GM18505 (cell line): Measurements from ENCODE around the gene WNT8B.

Source experiments
- ATAC-seq: cut with Tn5 transposase; IDR thresholded peaks from one replicate; pipeline ENCODE4 v1.9.1; 2021; ENCODE audit not compliant: unreplicated experiment
- POLR2A ChIP-seq: IDR thresholded peaks from 4 replicates; pipeline ENCODE4 v1.6.1; 2011; ENCODE audit warnings: borderline replicate concordance; ENCODE audit not compliant: insufficient read depth, insufficient read length; ENCODE audit errors: extremely low read depth

Gene WNT8B, protein sequence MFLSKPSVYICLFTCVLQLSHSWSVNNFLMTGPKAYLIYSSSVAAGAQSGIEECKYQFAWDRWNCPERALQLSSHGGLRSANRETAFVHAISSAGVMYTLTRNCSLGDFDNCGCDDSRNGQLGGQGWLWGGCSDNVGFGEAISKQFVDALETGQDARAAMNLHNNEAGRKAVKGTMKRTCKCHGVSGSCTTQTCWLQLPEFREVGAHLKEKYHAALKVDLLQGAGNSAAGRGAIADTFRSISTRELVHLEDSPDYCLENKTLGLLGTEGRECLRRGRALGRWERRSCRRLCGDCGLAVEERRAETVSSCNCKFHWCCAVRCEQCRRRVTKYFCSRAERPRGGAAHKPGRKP

DNA sequence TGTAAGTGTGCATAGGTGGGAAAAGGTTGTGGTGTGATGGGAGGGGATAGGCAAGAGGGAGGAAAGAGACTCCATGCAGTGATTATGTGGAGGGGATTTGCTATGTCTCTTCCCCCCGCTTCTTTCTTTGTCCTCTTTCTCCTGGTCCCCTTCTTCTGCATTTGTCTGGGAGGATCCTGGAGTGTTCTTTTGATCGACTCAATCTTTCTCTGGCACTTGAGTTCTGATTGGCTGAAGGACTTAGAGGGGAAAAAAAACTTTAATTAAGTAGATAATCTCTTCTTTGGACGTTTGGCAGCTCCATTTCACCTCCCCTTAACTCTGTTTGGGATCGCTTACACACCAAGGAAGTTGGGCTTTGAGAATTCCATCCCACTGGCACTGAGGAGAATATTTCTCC is at the start of gene WNT8B:
Gene WNT8B (plus strand): TSS at position 301 of the 400 bp plus-strand sequence. CDS start 160 bp downstream, outside the sequence.
- no peak for ATAC-seq
- no peak for TF ChIP-seq POLR2A

DNA sequence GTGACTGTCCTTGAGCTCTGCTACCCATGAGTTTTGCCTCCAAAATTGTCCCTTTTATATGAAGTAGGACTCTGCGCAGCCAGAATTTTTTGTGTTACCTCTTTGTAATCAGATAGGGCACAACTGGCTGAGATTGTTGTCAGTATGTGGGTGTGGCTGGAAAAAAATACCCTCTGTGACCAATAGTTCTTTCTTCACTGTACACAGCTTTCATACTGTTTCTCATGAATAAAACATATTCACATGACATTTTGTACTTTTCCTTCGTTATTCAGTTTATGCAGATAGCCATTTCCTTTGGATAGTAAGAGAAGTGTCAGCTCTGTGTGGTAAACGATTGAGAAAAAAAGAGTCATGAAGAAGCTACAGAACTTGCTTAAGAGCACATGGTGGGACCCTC is 49.6 kb upstream of the WNT8B start:
- ATAC-seq: no peak
- no peak for TF ChIP-seq POLR2A

DNA sequence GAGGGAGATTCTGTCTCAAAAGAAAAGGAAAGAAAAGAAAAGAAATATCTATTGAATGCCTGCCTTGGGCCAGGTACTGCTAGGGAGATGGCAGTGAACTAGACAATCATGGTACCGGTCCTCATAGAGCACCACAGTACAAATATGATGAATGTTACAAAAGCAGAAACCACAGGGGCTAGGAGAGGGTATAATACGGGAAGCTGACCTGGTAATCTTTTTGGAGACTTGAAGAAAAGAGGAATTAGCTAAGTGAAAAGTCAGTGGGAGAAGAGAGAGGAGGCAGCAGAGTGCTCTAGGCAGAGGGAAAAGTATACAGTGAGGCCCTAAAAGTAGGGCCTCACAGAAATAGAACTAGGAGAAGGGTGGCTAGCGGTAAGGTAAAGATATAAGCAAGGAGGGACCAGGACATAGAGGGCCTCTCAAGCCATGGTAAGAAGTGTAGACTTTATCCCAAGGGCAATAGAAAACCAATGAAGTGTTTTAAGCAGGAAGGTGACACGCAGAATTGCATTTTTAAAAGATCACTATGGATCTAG is 42.8 kb upstream of the WNT8B start:
- no peak for TF ChIP-seq POLR2A
- no peak for ATAC-seq

DNA sequence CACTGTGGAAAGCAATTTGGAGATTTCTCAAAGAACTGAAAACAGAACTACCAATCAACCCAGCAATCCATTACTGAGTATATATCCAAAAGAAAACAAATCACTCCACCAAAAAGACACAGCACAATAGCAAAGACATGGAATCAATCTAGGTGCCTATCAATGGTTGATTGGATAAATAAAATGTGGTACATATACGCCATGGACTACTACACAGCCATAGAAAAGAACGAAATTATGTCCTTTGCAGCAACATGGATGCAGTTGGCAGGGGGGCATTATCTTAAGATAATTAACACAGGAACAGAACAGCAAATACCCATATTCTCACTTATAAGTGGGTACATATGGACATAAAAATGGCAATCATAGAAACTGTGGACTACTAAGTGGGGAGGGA is 35.4 kb upstream of the WNT8B start:
- ATAC-seq: no peak

DNA sequence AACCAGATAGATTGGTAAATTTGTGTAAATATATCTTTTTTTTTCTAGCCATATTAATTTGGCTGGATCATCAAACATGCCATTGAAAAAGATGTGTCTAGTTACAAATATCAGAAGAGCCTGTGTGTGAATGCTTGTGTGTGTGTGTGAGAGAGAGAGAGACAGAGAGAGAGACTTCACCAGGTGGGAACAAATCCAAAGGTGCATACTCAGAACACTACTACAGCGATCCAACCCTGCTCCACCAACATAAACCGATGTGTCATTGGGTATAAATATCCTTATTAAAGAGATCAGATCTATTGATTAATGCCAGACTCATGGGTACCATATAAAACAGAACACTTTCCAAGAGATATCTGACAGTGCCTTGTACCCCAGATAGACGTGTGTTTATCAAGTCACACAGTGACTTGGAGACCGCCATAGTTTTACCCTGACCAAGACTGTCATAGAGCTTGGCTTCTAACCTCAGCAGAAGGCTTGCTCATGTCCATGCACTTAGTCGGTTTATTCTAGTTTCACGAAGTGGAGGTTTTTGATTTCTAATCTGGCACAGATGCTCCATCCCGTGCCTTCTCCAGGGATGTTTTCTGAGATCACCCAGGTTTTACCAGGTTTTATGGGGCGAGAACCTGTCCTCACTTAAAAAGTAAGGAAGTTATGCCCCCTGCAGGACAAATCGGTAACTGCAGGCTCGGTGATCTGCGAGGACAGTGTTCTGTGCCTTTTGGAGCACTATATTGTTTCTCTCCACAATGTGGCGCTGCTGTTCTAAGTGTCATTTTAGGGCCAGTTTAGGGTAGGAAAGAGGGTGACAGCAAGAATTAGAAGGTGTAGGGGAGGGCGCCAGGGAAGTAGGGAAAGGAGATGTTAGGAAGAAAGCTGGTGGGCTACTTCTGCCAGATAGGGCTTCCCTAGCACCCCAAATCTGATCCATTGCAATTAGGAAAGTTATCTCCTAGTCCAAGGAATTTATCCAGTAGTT is 29.3 kb upstream of the WNT8B start:
- ATAC-seq: no peak
- TF ChIP-seq POLR2A: no peak

More for the DNA sequence above, 35.4 kb upstream of the WNT8B start:
- no peak for TF ChIP-seq POLR2A

DNA sequence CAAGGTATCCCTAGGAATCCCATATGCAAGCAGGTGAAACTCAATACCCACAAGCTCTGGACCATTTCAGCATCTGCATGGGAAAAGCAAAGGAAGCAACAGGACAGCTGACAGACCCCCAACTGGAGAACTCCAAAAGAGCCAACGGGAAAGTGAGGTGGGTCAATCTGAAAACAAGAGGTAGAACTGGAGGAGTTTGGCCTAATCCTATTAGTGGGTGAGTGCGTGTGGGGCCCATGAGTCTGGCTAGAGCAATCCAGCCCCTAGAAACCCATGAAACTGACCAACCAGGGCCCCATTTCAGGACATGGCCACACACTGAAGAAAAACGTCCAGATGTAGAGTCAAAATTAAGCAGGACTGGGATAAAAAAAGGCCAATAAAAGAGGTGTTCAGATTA is 26.6 kb upstream of the WNT8B start:
- ATAC-seq: no peak
- TF ChIP-seq POLR2A: no peak

DNA sequence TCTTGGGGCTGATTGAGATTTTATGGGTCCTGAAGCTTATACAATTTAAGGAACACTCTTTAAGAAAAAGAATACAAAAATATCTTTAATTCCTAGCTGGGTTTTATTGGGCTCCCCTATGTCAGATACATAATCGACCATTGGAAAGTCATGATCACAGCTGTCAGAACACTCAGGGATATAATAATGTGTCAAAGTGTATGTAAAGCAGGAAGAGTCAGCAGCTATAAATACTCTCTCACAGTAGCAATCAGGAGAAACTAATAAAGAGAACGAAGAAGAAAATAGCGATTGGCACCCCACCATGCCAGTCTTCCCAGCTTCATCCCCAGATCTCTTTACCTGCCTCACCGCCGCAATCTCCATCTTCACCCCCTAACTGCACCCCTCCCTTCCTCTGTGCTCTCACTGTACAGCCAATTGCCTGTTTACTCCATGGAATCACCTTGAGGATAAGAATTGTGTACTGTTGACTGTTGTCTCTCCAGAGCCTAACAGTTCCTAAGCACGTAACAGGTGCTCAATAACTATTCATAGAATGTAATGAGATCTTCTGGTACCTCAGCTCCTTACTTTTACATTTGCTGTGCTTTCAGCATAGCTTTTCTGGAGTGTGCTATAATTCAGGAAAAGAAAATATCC is 24.0 kb upstream of the WNT8B start:
- no peak for TF ChIP-seq POLR2A

DNA sequence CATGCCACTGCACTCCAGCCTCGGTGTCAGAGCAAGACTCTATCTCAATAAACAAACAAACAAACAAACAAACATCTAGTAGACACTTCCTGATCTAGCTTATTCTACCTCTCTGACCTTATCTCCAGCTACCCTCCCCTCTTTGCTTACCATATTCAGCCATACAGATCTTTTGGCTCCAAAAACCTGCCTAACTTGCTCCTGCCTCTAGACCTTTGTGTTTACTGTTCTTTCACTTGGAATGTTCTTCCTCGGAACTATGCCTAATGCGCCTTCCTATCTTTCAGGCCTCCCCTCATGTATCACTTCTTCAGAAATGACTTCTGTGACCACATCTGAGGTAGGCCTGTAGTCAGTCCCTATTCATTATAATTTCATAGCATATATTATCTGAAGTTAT is 20.3 kb upstream of the WNT8B start:
- no peak for TF ChIP-seq POLR2A
- ATAC-seq: no peak

More for the DNA sequence above, 24.0 kb upstream of the WNT8B start:
- no peak for ATAC-seq

DNA sequence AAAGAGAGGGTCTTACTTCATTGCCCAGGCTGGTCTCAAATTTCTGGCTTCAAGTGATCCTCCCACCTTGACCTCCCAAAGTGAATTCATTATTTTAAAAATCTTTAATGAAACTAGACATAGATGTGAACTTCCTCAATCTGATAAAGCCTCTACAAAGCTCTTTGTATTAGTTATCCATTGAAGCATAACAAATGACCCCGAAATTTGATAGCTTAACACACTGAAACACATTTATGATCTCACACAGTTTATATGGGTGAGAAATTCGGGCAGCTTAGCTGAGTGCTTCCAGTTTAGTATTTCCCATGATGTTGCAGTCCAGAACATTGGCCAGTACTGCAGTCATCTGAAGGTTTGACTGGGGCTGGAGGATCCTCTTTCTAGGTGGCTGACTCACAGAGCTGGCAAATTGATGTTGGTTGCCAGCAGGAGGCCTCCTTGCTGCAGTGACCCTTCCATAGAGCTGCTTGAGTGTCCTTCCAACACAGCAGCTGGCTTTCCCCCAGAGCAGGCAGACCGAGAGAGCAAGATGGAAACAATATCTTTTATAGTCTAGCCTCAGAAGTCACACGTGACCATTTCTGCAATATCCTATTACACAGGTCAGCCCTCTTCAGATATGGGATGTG is 16.6 kb upstream of the WNT8B start:
- no peak for TF ChIP-seq POLR2A
- no peak for ATAC-seq

DNA sequence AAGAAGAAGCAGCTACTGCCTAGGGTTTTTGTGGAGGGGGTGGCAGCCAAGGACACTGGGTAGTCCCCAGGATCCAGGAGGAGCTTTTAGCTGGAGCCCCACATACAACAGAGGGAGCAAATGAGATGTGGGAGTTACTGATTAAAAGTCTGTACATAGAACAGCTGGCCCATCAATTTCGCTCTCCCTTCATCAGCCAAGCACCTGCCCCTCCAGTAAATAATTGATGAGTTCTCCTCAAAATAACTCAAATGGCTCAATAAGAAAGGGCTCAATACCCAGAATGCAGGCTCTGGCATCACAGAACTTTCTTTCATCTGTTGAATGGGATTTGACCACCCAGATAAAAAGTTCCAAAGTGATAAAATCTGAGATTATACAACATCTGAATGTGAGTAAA is 15.1 kb upstream of the WNT8B start:
- no peak for TF ChIP-seq POLR2A
- ATAC-seq: no peak

DNA sequence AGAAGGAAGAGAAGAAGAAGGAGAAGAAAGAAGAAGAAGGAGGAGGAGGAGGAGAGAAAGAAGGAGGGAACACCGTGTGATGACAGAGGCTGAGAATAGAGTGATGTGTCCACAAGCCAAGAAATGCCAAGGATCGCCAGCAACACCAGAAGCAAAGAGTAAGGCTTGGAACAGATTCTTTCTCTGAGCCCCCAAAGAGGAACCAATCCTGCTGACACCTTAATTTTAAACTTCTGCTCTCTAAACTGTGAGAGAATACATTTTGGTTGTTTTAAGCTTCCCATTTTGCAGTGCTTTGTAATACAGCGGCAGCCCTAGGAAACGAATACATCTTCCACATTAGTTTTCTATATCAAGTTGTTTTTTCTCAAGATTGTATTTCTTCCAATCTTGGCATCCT is 13.9 kb upstream of the WNT8B start:
- no peak for TF ChIP-seq POLR2A
- no peak for ATAC-seq

DNA sequence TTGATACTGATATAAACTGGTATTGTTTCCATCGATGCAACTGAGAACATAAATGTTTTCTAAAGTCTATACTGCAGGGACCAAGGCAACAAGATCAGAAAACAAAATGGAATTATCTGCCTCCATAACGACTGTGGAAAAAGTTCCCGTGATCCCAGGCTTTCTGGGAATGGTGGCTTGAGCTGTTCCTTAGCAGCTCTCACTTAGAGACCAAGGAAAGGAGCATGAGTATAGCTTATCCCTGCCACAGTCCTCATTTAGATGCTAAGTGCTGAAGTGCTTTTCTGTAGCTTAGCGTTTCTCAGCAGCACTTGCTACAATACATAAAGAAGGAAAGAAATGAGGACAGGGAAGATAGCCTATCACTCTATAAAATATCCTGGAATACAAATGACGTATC is 5.5 kb downstream of the WNT8B start:
- ATAC-seq: no peak
- no peak for TF ChIP-seq POLR2A
